Activated T-helper 9 cell treated with anti-CD3 and anti-CD28 coated beads, Interleukin-2, amount 50 U/mL, for 16 hours (primary cell): ENCODE results near the gene BUD23.
"Not testable (repeated sequence)": the region's sequence is repeated elsewhere in the genome, so short reads cannot be mapped to it uniquely, and the experiment has no call there.

ENCODE experiments used
- DNase-seq: peaks from one replicate; pipeline ENCODE4 v3.0.0-alpha.2; 2020; ENCODE audit warnings: low read depth

The BUD23 gene, protein sequence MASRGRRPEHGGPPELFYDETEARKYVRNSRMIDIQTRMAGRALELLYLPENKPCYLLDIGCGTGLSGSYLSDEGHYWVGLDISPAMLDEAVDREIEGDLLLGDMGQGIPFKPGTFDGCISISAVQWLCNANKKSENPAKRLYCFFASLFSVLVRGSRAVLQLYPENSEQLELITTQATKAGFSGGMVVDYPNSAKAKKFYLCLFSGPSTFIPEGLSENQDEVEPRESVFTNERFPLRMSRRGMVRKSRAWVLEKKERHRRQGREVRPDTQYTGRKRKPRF

GRCh38 chr7:73683056-73683787, at the start of gene BUD23, which contains the start of gene DNAJC30:
TSS of gene BUD23 (plus strand) at chr7:73683597. CDS start at chr7:73683626, 29 bp downstream.
TSS of gene DNAJC30 (minus strand) at chr7:73683453. CDS start at chr7:73683423, 30 bp downstream.
- DNase-seq = peak; percentile 96

- DNase-seq = no peak
Measured at GRCh38 chr7:73633844-73634243, 49.6 kb upstream of the BUD23 start.

GRCh38 chr7:73635428-73636200, 47.8 kb upstream of the BUD23 start:
- DNase-seq = no peak

GRCh38 chr7:73638911-73639310, 44.5 kb upstream of the BUD23 start:
- no peak for DNase-seq

GRCh38 chr7:73642834-73643233, 40.6 kb upstream of the BUD23 start:
- no peak for DNase-seq

- no peak for DNase-seq
Measured at GRCh38 chr7:73644688-73645286, 38.6 kb upstream of the BUD23 start.

- no peak for DNase-seq
Measured at GRCh38 chr7:73645643-73646174, 37.7 kb upstream of the BUD23 start.

GRCh38 chr7:73646785-73647724, 36.3 kb upstream of the BUD23 start:
- no peak for DNase-seq

GRCh38 chr7:73647725-73648592, 35.4 kb upstream of the BUD23 start:
- peak; percentile 15 for DNase-seq

- DNase-seq = no peak
Measured at GRCh38 chr7:73648593-73649332, 34.6 kb upstream of the BUD23 start.

GRCh38 chr7:73649576-73649975, 33.8 kb upstream of the BUD23 start:
- DNase-seq = no peak

GRCh38 chr7:73650524-73650923, 32.9 kb upstream of the BUD23 start:
- DNase-seq = no peak

DNA sequence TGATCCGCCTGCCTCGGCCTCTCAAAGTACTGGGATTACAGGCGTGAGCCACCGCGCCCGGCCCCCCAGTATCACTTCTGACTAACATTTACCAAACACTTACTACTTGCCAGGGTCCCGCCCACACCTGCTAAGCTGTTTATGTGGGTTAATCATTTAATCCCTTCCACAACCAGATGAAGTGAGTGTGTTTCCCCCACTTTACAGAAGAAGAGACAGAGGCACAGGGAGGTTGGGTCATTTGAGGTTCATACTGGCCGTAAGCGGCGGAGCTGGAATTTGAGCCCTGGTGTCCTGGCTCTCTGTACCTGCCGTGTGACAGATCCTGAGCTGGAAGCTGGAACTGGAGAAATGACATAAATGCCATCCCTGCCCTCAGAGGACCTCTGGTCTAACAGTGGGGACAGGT, 30.9 kb upstream of the BUD23 start:
- no peak for DNase-seq

- DNase-seq = not testable (repeated sequence)
Measured at GRCh38 chr7:73655309-73655708, 28.1 kb upstream of the BUD23 start.

- no peak for DNase-seq
Measured at GRCh38 chr7:73659983-73660382, 23.4 kb upstream of the BUD23 start.

DNA sequence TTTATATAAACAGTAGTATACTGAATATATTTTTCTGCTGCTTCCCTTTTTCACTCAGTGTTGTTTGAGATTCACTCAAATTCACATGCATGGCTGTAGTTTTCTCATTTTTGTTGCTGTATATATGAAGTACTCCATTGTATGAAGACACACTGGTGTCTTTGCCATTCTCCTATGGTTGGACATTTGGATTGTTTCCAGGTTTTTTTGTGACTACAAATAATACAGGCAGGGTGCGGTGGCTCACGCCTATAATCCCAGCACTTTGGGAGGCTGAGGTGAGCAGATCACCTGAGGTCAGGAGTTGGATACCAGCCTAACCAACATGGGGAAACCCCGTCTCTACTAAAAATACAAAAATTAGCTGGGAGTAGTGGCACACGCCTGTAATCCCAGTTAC, 22.8 kb upstream of the BUD23 start:
- DNase-seq = not testable (repeated sequence)

DNA sequence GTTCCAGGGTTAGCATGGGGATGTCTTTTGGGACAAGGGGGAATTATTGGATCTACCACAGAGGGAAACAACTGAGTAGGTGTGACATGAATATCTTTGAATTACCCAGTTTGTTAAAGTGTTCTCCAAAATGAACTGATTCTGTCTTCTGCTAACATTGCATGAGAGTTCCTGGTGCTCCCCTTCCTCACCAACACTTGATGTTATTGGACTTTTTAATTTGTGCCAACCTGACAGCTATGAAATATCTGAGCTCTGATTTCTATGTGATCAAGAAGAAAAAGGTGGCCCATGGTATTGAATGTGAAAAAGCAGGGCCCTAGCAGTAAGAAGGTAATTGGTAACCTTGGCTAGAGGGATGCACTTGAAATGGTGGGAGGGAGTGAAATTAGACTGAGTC, 20.4 kb upstream of the BUD23 start:
- DNase-seq = no peak

DNA sequence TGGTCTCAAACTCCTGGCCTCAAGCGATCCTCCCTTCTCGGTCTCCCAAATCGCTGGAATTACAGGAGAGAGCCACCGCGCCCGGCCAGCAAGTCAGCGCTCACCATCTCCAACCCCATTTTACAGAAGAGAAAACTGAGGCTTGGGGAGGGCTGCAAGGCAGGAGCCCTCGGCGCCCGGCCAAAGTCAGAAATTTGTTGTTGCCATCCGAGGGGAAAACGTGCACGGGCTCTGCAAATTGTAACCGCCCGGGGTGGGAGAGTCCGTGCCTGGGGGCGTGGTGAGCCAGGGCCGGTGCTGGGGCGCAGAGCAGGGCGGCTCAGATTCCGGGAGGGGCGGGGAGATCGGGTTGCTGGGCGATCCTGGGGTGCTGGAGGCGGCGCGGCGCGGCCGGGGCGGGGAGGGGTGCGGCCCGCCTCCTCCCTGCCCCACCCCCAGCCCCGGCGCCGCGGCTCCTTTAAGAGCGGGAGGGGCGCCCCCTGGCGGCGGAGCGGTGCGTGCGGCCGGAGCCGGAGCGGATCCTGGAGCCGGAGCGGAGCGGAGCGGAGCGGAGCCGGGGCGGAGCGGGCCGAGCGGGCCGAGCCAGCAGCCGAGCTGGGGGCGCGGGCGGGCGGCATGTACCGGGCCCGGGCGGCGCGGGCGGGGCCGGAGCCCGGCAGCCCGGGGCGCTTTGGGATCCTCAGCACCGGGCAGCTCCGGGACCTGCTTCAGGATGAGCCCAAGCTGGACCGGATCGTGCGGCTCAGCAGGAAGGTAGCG, 15.9 kb upstream of the BUD23 start, which contains the start of gene VPS37D:
TSS of gene VPS37D (plus strand) at position 488 of the 759 bp plus-strand sequence. CDS start at position 616, 128 bp downstream.
- DNase-seq = peak; percentile 92
